Tibial nerve (tissue), 3 donors: Measurements from ENCODE around the gene PINK1.

Experiments used
- CTCF ChIP-seq, 5 experiments: fragments of 200-600 bp in 3 of 5; fragments of 450-650 bp in 2 of 5; sonication (generic) in 3 of 5; IDR thresholded peaks; one replicate each; pipeline ENCODE4 v1.5.1; 2016 to 2019; ENCODE audit warnings: antibody characterized with exemption in 5 of 5, mild to moderate bottlenecking in 3 of 5, moderate library complexity in 2 of 5
- POLR2A ChIP-seq, 2 donors: fragments of 450-650 bp; IDR thresholded peaks; one replicate each; pipeline ENCODE4 v1.6.1; 2017; ENCODE audit warnings: antibody characterized with exemption in 2 of 2, mild to moderate bottlenecking in 2 of 2, moderate library complexity in 2 of 2

GRCh38 chr1:20666804-20667203, 33.5 kb downstream of the PINK1 start:
- TF ChIP-seq POLR2A (IDR thresholded peaks at IDR 0.05), result no peak
- no peak for TF ChIP-seq CTCF (IDR thresholded peaks at IDR 0.05)
